Heart left ventricle (tissue), 16 donors: ENCODE data around the gene NPRL2. TPM values are rescaled to one million over a fixed set of nuclear protein-coding genes. Genes with fewer than 3 reads are reported as not detected.
A peak's percentile ranks its signal among the peaks of the same experiment; 100 is the strongest.

ENCODE experiments used
- ATAC-seq, 4 donors: fragments of 200-7000 bp; cut with Tn5 transposase; one replicate each; pipeline ENCODE4 v1.9.1; 2020 to 2022; ENCODE audit warnings: moderate library complexity in 4 of 4, mild to moderate bottlenecking in 3 of 4, moderate number of reproducible peaks in 1 of 4
- DNase-seq, 5 donors: peaks; one replicate each; pipeline ENCODE4 v3.0.0-alpha.2; 2020
- H3K27ac ChIP-seq, 12 donors: fragments of 200-600 bp; sonication (generic) in 4 of 12; one replicate each; pipeline versions ENCODE4 v1.5.0 to v1.8.0; 2016 to 2022; ENCODE audit warnings: mild to moderate bottlenecking in 2 of 12
- H3K27me3 ChIP-seq, 9 donors: fragments of 200-600 bp; sonication (generic) in 2 of 9; one replicate each; pipeline versions ENCODE4 v1.5.1 to v1.8.0; 2016 to 2022; ENCODE audit warnings: mild to moderate bottlenecking in 3 of 9
- H3K36me3 ChIP-seq, 9 donors: fragments of 200-600 bp; sonication (generic) in 2 of 9; one replicate each; pipeline versions ENCODE4 v1.5.0 to v1.8.0; 2018 to 2022; ENCODE audit warnings: mild to moderate bottlenecking in 2 of 9
- H3K4me1 ChIP-seq, 12 donors: fragments of 200-600 bp; sonication (generic) in 4 of 12; one replicate each; pipeline versions ENCODE4 v1.5.0 to v1.8.0; 2016 to 2022; ENCODE audit warnings: mild to moderate bottlenecking in 3 of 12
- H3K4me3 ChIP-seq, 12 donors: fragments of 200-600 bp; sonication (generic) in 4 of 12; one replicate each; pipeline versions ENCODE4 v1.5.0 to v1.8.0; 2017 to 2022; ENCODE audit warnings: mild to moderate bottlenecking in 9 of 12, moderate library complexity in 4 of 12
- H3K9me3 ChIP-seq, 12 donors: fragments of 200-600 bp; sonication (generic) in 4 of 12; one replicate each; pipeline versions ENCODE4 v1.5.0 to v1.8.0; 2016 to 2022; ENCODE audit warnings: mild to moderate bottlenecking in 1 of 12
- POLR2A ChIP-seq, 2 donors: fragments of 450-650 bp; IDR thresholded peaks; one replicate each; pipeline ENCODE4 v1.6.1; 2017; ENCODE audit warnings: antibody characterized with exemption in 2 of 2, mild to moderate bottlenecking in 2 of 2, moderate library complexity in 2 of 2
- WGBS, 4 donors: extraction: QIAGEN DNeasy Blood & Tissue Kit in 2 of 4; methylation state at CpG; one replicate each; pipeline versions ENCODE4 v1.1.5 to v1.1.7; 2013 to 2018; 5-methylcytosine and 5-hydroxymethylcytosine counted together
- intact Hi-C, 10 donors: fragments of 100-400 bp; cut with DNase I; formaldehyde crosslinking; loops; one replicate each; pipeline versions ENCODE4 v1.11.1 to v1.14.2; 2022
- polyA plus RNA-seq, 2 donors: library from polyadenylated mRNA; stranded (reverse); fragments of 200-250 nt; gene quantifications; one replicate each; pipeline ENCODE4 v1.2.3, GENCODE V29; 2013
- total RNA-seq, 9 donors: library from RNA; depleted of rRNA in 2 of 9; stranded (reverse); fragments of >200 nt in 2 of 9; fragmentation: NEBNext Ultra II Directional in 3 of 9; extraction: Animal tissue kit (Norgen Biotek cat#: 25700) in 3 of 9; gene quantifications; one replicate each; pipeline versions ENCODE4 v1.1.0 to v1.2.4, GENCODE V29; 2016 to 2023
- TF ChIP-seq, protein P1 (sequence below), 12 donors: fragments of 200-600 bp; sonication (generic) in 4 of 12; IDR thresholded peaks; one replicate each; pipeline versions ENCODE4 v1.5.0 to v1.8.0; 2018 to 2022; ENCODE audit warnings: antibody characterized with exemption in 12 of 12, mild to moderate bottlenecking in 5 of 12
- donor health status: ischemic (EF 13 %, LVEDD 7.1; RV severe dilation, severe dysfunction).
- donor health status: healthy with polysubstance abuse.
- donor health status: DM: no; HTN: yes; CAD: no.
- donor health status: DM: no; HTN: no; CAD: no.
- donor health status: ischemic (EF 25% LVEDD 6.9; RV normal size, moderate dysfunction).
- donor health status: ischemic (EF 25% LVEDD 5.7; RV mildly dilated, moderate dysfunction).
- donor health status: healthy.
- donor health status: DM: yes; HTN: yes; CAD: no.
- donor health status: ischemic (EF 35%, LVEDD 5.7; RV mildly dilated, moderate dysfunction).
- donor health status: nonischemic (EF 11% LVEDD 7.7; RV severe dilation, severe dysfunction).
- donor health status: DM: yes; HTN: yes; CAD: no.
- donor health status: PGD.
- donor health status: ischemic (EF 29% LVEDD 5.4; RV normal size, mild dysfunction).
- donor health status: nonischemic (EF 23%, LVEDD 6.1; RV moderate dilation, normal function).

Gene NPRL2
- total and polyA plus RNA-seq, 11 donors: 12.0 to 19.0 (median 15.3) TPM

DNA sequence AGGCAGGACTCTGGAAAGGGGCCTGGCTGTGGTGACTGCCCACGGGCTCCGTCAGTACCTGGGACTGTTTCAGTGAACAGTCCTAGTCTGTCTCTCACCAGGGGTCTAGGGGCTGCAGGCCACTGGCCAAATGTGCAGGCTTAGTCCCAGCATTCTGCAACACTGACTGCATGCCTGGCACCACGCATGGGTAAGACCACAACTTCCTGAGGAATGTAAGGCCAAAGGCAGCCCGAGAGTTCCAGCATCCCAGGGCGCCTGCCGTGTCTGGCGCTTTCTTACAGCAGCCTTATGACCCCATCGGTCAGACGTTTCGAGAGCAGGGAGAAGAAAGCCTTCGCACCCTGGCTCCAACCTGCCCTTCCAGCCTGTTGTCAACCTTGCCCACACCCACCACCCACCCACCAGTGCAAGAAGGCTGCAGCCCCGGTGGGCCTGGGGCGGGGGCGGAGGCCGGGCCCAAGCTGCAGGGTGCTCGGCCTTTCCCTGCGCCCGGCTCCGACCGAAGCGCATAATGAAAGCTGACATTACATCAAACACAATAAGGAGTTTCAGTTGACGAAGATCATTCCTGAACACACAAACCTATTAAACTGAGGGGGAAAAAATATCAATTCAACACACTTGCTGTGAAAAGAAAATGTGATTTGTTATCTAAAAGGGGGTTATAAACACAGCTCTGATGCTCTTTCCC is 38.3 kb upstream of the NPRL2 start:
- intact Hi-C loops: no loop called here
- TF ChIP-seq POLR2A (IDR thresholded peaks at IDR 0.05): no peak
- TF ChIP-seq, protein P1, sequence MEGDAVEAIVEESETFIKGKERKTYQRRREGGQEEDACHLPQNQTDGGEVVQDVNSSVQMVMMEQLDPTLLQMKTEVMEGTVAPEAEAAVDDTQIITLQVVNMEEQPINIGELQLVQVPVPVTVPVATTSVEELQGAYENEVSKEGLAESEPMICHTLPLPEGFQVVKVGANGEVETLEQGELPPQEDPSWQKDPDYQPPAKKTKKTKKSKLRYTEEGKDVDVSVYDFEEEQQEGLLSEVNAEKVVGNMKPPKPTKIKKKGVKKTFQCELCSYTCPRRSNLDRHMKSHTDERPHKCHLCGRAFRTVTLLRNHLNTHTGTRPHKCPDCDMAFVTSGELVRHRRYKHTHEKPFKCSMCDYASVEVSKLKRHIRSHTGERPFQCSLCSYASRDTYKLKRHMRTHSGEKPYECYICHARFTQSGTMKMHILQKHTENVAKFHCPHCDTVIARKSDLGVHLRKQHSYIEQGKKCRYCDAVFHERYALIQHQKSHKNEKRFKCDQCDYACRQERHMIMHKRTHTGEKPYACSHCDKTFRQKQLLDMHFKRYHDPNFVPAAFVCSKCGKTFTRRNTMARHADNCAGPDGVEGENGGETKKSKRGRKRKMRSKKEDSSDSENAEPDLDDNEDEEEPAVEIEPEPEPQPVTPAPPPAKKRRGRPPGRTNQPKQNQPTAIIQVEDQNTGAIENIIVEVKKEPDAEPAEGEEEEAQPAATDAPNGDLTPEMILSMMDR (IDR thresholded peaks at IDR 0.05): no peak
- Histone ChIP-seq H3K4me3 (no peak overlapping the region), H3K27me3 (no peaks in the 10 kb centered on the region), H3K4me1 (peaks cover 3 to 31% (median 16%) of the 10 kb centered on the region in 12 donors), H3K36me3 (no peaks in the 10 kb centered on the region), H3K27ac (no peak overlapping the region), H3K9me3 (no peaks in the 10 kb centered on the region)
- no peak for ATAC-seq
- no peak for DNase-seq
- 90 to 91% (median 90%) methylated on average over 18 to 22 of the region's 22 CpGs for WGBS, 4 donors

DNA sequence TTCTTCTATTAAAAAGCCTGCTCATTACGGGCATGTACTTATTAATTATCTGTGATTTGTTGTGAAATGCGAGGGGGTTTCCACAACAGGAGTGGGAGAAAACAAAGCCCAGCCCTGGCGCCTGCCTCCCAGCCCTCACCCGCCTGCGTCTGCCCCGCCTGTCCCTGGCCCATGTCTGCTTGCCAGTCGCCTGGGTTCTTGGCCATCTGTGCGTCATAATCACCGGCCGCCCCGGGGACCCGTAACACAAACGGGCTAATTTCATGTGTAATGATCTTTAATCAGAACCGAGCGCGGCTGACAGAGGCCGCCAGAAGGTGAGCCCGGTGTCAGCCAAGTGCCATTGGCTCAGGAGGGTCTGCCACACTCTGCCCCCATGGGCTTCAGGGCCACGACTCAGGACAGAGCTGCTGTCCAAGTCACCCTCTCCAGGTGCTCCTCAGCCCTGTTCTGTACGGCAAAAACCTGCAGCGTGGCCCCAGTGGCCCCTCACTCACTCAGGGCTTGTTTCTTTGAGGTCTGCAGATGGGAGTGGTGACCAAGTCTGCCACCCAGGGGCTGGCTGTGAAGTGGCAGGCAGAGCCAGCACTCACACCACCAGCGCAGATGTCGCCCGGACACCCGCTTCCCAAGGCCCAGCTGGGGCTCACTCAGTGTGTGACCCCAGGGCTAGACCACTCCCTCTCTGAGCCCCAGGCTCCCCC is 37.6 kb upstream of the NPRL2 start:
- Histone ChIP-seq H3K27ac (no peak overlapping the region), H3K27me3 (no peaks in the 10 kb centered on the region), H3K4me3 (no peak overlapping the region), H3K4me1 (peaks cover 3 to 31% (median 16%) of the 10 kb centered on the region in 12 donors), H3K9me3 (no peaks in the 10 kb centered on the region), H3K36me3 (no peaks in the 10 kb centered on the region)
- TF ChIP-seq, protein P1 (IDR thresholded peaks at IDR 0.05): peak in 2 of 12 donors; percentile 7 to 19
- TF ChIP-seq POLR2A (IDR thresholded peaks at IDR 0.05): no peak
- no peak for ATAC-seq
- 81 to 86% (median 84%) methylated on average over 19 to 25 of the region's 25 CpGs for WGBS, 4 donors
- no peak for DNase-seq
- intact Hi-C loops: no loop called here

DNA sequence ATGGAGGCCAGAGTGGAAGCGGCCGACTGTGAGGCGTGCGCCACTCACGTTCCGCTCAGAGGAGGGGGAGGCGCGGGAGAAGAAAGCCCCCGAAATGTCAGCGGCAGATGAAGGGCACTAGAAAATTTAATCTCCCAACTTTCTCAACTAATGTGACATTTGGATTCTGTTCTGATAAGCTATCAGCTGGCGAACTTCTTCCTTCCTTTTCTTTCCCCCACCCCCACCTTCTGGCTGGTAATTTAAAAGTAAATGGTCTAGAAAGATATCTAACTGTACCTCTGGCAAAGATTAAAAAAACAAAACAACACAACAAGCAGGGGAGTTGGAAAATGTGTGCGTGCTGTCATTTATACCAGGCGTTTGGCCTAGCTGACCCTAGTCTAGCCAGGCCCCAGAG is 35.2 kb upstream of the NPRL2 start:
- no peaks in the 10 kb centered on the region for H3K9me3 ChIP-seq
- intact Hi-C loops: no loop called here
- 73 to 79% (median 76%) methylated on average over 13 of the region's 13 CpGs for WGBS, 4 donors
- ATAC-seq (no peak), DNase-seq (no peak)
- H3K36me3 ChIP-seq: no peaks in the 10 kb centered on the region
- no peak overlapping the region for H3K27ac ChIP-seq
- peaks cover 0 to 7% (median 3%) of the 10 kb centered on the region in 12 donors for H3K4me1 ChIP-seq
- TF ChIP-seq POLR2A (IDR thresholded peaks at IDR 0.05): no peak
- TF ChIP-seq, protein P1 (IDR thresholded peaks at IDR 0.05): no peak
- no peak overlapping the region for H3K4me3 ChIP-seq
- no peaks in the 10 kb centered on the region for H3K27me3 ChIP-seq

DNA sequence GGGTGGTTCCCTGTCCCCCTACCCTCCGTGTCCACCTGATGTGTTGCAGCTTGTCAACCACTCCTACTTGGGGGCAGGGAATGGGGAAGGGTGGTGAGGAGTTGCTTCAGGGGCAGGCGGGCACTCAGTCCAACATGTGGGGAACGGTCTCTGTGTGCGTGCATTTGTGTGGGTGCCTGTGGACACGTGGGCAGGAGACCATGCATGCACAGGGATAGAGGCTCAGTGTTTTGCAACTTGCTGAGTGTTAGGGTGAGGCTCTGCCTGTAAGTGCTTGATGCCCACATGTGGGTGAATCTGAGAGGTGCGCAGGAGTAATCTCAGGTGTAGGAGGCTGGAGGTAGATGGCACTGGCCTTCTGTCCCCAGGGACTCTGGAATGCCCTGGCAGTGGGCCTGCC is 33.2 kb upstream of the NPRL2 start:
- WGBS, 4 donors: 84 to 93% (median 88%) methylated on average over 5 to 6 of the region's 6 CpGs
- no peak for DNase-seq

More for the DNA sequence above, 33.2 kb upstream of the NPRL2 start:
- ATAC-seq: no peak
- intact Hi-C loops: no loop called here
- H3K36me3 ChIP-seq: no peaks in the 10 kb centered on the region
- no peaks in the 10 kb centered on the region for H3K27me3 ChIP-seq
- TF ChIP-seq, protein P1 (IDR thresholded peaks at IDR 0.05): no peak
- TF ChIP-seq POLR2A (IDR thresholded peaks at IDR 0.05): no peak
- no peaks in the 10 kb centered on the region for H3K4me1 ChIP-seq
- no peak overlapping the region for H3K27ac ChIP-seq
- H3K4me3 ChIP-seq: no peak overlapping the region
- no peaks in the 10 kb centered on the region for H3K9me3 ChIP-seq
